LNCaP clone FGC (cell line): ENCODE data around the gene TEX19.

Experiments
- DNase-seq: peaks from one replicate; pipeline ENCODE4 v3.0.0-alpha.2; 2011; ENCODE audit warnings: low read depth
- H3K4me3 ChIP-seq: 2 replicates; pipeline ENCODE4 v1.5.1; 2011; ENCODE audit warnings: mild to moderate bottlenecking, low read depth, low read length, control low read depth
- TF ChIP-seq, protein P1 (sequence below): IDR thresholded peaks from 2 replicates; pipeline ENCODE4 v1.5.1; 2012; ENCODE audit warnings: mild to moderate bottlenecking; ENCODE audit not compliant: control insufficient read depth, insufficient read depth; ENCODE audit errors: extremely low read depth

Gene TEX19

DNA sequence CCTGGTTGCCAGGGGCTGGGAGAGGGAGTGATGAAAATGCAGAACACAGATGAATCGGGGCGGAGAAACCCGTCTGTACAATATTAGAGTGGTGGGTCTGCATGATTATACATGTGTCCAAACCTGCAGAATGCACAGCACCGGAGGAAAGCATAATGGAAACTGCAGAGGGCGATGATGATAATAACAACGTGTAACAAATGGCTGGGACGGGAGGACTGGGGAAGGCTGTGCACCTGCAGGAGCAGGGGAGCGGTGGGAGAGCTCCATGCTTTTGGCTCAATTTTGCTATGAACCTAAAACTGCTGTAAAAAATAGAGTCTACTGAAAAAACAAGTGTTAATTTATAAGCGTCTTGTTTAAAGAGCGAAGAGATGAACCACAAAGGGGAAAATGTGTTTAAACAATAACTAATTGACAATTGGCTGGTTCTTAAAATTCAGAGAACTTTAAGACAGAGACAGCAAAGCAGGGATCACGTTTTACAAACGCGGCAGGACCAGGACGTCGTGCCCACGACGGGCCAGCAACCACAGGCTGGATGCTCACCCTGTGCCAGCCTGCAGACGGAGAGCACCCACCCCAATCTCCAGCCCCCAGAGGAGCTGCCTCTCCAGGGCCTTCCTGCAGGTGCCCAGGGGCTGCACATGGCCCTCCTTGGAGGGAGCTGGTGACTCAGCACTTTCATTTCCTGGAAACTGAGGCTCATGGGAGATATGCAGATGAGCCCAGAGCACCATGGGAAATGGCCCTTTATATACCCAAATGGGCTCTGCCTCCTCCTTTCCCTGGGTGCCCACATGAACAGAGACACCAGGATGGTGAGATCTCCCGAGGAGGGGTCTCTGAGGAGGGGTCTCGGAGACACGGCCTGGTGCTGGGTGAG lies at the start of gene TEX19:
TSS of gene TEX19 (plus strand) at position 783 of the 886 bp plus-strand sequence. CDS start 2,904 bp downstream, outside the sequence.
- H3K4me3 ChIP-seq, result no peak within 1 kb of the TSS
- TF ChIP-seq, protein P1, sequence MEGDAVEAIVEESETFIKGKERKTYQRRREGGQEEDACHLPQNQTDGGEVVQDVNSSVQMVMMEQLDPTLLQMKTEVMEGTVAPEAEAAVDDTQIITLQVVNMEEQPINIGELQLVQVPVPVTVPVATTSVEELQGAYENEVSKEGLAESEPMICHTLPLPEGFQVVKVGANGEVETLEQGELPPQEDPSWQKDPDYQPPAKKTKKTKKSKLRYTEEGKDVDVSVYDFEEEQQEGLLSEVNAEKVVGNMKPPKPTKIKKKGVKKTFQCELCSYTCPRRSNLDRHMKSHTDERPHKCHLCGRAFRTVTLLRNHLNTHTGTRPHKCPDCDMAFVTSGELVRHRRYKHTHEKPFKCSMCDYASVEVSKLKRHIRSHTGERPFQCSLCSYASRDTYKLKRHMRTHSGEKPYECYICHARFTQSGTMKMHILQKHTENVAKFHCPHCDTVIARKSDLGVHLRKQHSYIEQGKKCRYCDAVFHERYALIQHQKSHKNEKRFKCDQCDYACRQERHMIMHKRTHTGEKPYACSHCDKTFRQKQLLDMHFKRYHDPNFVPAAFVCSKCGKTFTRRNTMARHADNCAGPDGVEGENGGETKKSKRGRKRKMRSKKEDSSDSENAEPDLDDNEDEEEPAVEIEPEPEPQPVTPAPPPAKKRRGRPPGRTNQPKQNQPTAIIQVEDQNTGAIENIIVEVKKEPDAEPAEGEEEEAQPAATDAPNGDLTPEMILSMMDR, result no peak
- no peak for DNase-seq

DNA sequence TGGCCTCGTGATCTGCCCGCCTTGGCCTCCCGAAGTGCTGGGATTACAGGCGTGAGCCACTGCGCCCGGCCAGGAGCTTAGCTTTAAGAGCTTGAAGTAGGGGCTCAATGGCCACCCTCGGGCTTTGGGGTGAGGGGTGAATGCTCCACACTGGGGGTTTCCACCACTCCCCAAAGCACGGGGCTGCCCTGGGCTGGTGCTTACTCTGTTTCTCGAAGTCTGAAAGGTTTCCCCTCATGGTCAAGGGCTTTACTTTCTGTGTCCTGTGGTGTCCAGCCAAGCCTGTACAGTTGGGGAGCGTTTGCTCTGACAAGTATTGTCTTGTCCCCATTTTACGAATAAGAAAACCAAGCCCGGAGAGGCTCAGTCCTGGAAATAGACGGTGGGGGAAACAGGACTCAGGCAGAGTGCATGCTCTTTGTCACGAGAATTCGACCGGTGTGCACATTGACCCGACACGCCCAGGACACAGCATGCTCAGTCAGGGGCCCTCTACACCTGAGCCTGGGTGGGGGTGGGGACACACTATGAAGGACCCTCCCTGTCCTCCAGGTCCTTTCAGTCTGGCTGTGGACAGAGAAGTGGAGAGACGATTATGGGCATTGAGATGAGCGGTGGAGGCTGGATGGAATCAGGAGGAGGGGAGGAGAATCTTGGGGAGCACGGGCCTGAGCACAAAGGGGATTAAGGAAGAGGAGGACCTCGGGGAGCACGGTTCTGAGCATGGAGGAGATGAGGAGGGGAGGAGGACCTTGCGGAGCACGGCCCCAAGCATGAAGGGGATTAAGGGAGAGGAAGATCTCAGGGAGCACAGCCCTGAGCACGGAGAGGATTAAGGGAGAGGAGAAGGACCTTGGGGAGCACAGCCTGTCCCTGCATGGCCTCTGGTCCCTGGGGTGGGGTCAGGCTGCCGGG lies 49.1 kb upstream of the TEX19 start:
- TF ChIP-seq, protein P1, result no peak
- no peak for DNase-seq
- H3K4me3 ChIP-seq, result no peak overlapping the region

DNA sequence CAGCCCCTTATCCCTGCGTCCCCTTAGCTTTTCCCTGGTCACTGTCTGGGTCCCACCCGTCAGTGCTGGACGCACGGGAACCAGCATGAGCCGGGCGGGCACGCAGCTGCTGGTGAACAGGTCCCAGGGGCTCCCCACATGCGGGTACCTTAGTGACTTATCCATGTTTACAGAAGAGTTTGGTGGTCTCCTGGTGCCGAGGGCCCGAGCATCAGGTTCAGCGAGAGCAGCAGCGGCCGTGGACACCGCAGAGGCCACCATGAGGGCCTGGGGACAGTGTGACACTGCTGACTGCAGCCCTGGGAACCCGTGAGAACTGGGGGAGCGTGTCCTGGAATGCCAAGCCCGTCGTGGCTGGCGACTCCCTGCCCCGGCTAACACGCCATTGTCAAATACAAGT lies 48.2 kb upstream of the TEX19 start:
- DNase-seq, result no peak
- TF ChIP-seq, protein P1, result no peak
- no peak overlapping the region for H3K4me3 ChIP-seq

DNA sequence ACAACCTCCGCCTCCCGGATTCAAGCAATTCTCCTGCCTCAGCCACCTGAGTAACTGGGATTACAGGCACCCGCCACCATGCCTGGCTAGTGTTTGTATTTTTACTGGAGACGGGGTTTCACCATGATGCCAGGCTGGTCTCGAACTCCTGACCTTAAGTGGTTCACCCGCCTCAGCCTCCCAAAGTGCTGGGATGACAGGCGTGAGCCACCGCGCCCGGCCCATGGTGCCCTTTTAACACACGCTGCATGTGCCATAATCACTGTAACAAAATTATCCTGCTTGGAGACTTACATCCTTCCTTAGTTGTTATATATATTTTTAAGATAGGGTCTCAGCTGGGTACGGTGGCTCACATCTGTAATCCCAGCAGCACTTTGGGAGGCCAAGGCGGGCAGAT lies 47.1 kb upstream of the TEX19 start:
- DNase-seq, result no peak
- H3K4me3 ChIP-seq, result no peak overlapping the region
- TF ChIP-seq, protein P1, result no peak

- TF ChIP-seq, protein P1, result no peak
- no peak for DNase-seq
- no peak overlapping the region for H3K4me3 ChIP-seq
Measured at GRCh38 chr17:82313195-82314011, 45.6 kb upstream of the TEX19 start.

- TF ChIP-seq, protein P1, result no peak
- no peak overlapping the region for H3K4me3 ChIP-seq
- DNase-seq, result no peak
Measured at GRCh38 chr17:82314012-82314726, 44.9 kb upstream of the TEX19 start.
